Type B pancreatic cell (in vitro differentiated cells): ENCODE data around the gene ITPRIPL1. TPM values are rescaled to one million over a fixed set of nuclear protein-coding genes. Genes with fewer than 3 reads are reported as not detected.

Source experiments
- DNase-seq: peaks from one replicate; pipeline ENCODE4 v3.0.0; 2021; ENCODE audit warnings: mixed read lengths; ENCODE audit not compliant: unreplicated experiment; ENCODE audit errors: extremely low spot score
- H3K27ac Mint-ChIP-seq: 2 replicates; pipeline ENCODE4 v1.8.0; 2021; ENCODE audit warnings: mild to moderate bottlenecking, mixed read lengths
- H3K27me3 Mint-ChIP-seq: 2 replicates; pipeline ENCODE4 v1.8.0; 2021; ENCODE audit warnings: mixed read lengths
- H3K36me3 Mint-ChIP-seq: 2 replicates; pipeline ENCODE4 v1.8.0; 2021; ENCODE audit warnings: mixed read lengths
- H3K4me1 Mint-ChIP-seq: one replicate; pipeline ENCODE4 v1.8.0; 2021; ENCODE audit warnings: mixed read lengths; ENCODE audit not compliant: unreplicated experiment
- H3K4me3 Mint-ChIP-seq: 2 replicates; pipeline ENCODE4 v1.8.0; 2021; ENCODE audit warnings: mild to moderate bottlenecking, mixed read lengths
- H3K9me3 Mint-ChIP-seq: 2 replicates; pipeline ENCODE4 v1.8.0; 2021; ENCODE audit warnings: mixed read lengths
- total RNA-seq: library from RNA; stranded (reverse); gene quantifications from 2 replicates; pipeline ENCODE4 v1.2.1, GENCODE V29; 2021; ENCODE audit warnings: low replicate concordance
- TF ChIP-seq, protein P1 (sequence below): fragments of 200-600 bp; sonication (generic); conservative IDR thresholded peaks from 2 replicates; pipeline ENCODE4 v1.5.0; 2021; ENCODE audit warnings: antibody characterized with exemption, mild to moderate bottlenecking

The ITPRIPL1 gene
- total RNA-seq, 1 donor from 2014 or later = 11.6 TPM

DNA sequence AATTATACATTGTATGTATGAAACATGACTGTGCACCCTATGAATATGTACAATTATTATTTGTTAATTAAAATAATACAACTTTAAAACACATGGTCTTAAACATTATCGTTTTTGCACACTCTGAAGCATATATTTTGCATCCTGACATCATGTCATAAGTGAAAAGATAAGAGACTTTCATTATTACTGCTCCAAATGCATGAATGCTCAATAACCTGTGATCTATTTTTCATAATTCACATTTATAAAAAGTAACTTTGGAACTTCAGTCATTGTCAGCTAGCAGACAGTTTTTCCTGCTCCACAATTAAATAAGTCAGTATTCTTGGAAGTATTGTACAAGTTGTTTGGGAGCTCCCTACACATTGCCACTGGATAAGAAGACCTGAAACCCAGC lies 1.3 kb upstream of the ITPRIPL1 start:
- no peaks in the 10 kb centered on the region for H3K9me3 Mint-ChIP-seq
- H3K27ac Mint-ChIP-seq = no peak overlapping the region
- H3K4me3 Mint-ChIP-seq = peak overlapping the region; percentile 94
- H3K27me3 Mint-ChIP-seq = peaks cover 52% of the 10 kb centered on the region
- H3K4me1 Mint-ChIP-seq = peaks cover 15% of the 10 kb centered on the region
- TF ChIP-seq, protein P1, sequence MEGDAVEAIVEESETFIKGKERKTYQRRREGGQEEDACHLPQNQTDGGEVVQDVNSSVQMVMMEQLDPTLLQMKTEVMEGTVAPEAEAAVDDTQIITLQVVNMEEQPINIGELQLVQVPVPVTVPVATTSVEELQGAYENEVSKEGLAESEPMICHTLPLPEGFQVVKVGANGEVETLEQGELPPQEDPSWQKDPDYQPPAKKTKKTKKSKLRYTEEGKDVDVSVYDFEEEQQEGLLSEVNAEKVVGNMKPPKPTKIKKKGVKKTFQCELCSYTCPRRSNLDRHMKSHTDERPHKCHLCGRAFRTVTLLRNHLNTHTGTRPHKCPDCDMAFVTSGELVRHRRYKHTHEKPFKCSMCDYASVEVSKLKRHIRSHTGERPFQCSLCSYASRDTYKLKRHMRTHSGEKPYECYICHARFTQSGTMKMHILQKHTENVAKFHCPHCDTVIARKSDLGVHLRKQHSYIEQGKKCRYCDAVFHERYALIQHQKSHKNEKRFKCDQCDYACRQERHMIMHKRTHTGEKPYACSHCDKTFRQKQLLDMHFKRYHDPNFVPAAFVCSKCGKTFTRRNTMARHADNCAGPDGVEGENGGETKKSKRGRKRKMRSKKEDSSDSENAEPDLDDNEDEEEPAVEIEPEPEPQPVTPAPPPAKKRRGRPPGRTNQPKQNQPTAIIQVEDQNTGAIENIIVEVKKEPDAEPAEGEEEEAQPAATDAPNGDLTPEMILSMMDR = no peak
- no peak for DNase-seq
- peaks cover 11% of the 10 kb centered on the region for H3K36me3 Mint-ChIP-seq

DNA sequence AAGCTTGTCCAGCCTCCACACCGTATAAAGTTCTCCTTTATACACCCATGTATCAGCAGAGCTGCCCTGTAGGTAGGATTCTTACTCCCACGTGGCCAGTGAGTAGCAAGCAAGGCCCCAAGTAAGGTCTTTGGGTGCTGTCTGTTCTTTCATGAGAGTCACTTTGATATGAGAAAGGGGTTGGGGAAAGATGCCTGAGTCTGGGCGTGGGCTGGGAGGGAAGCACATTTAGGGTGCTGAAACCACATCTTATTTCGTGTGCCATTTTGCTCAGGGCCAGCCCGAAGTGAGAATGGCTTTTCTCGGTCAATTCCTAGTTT lies 436 bp upstream of the ITPRIPL1 start:
- no peak for DNase-seq
- Mint-ChIP-seq H3K4me1 (peaks cover 15% of the 10 kb centered on the region), H3K27ac (peak overlapping the region; percentile 70), H3K36me3 (peaks cover 11% of the 10 kb centered on the region), H3K4me3 (peak overlapping the region; percentile 94), H3K27me3 (peaks cover 47% of the 10 kb centered on the region), H3K9me3 (no peaks in the 10 kb centered on the region)
- TF ChIP-seq, protein P1 = no peak

DNA sequence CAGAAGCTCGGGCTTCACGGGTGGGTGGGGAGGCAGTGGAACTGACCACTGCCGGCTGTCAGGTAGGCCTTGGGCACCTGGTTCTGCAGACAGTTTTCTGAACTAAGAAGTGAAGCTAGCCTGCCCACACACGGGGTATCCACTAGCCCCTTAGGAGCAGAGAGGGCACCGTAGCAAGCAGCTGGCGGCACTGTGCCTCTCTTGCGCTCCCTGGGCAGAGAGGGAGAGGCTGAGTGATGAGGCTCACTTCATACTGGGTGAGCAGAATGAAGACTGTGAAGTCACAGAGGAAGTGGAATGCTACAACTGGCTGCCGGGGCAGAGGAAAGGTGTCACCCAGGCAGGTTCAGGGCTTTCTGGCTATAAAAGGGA lies 753 bp downstream of the ITPRIPL1 start:
- H3K9me3 Mint-ChIP-seq = no peaks in the 10 kb centered on the region
- TF ChIP-seq, protein P1 = no peak
- peak overlapping the region; percentile 59 for H3K27ac Mint-ChIP-seq
- H3K4me1 Mint-ChIP-seq = peaks cover 12% of the 10 kb centered on the region
- no peak for DNase-seq
- peaks cover 11% of the 10 kb centered on the region for H3K36me3 Mint-ChIP-seq
- peak overlapping the region; percentile 94 for H3K4me3 Mint-ChIP-seq
- H3K27me3 Mint-ChIP-seq = peaks cover 37% of the 10 kb centered on the region

DNA sequence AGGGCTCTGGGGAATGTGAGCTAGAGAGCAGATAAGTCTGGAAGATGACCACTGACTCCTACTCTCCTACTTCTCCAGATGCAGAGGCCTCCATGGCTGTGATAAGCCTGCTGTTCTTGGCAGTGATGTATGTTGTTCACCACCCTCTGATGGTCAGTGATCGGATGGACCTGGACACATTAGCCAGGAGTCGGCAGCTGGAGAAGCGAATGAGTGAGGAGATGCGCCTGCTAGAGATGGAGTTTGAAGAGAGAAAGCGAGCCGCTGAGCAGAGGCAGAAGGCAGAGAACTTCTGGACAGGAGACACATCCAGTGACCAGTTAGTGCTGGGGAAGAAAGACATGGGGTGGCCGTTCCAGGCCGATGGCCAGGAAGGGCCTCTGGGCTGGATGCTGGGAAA lies 1.4 kb downstream of the ITPRIPL1 start:
- Mint-ChIP-seq H3K4me3 (no peak overlapping the region), H3K36me3 (peaks cover 11% of the 10 kb centered on the region), H3K27me3 (peaks cover 31% of the 10 kb centered on the region), H3K27ac (no peak overlapping the region), H3K9me3 (no peaks in the 10 kb centered on the region), H3K4me1 (peaks cover 11% of the 10 kb centered on the region)
- TF ChIP-seq, protein P1 = no peak
- DNase-seq = no peak

DNA sequence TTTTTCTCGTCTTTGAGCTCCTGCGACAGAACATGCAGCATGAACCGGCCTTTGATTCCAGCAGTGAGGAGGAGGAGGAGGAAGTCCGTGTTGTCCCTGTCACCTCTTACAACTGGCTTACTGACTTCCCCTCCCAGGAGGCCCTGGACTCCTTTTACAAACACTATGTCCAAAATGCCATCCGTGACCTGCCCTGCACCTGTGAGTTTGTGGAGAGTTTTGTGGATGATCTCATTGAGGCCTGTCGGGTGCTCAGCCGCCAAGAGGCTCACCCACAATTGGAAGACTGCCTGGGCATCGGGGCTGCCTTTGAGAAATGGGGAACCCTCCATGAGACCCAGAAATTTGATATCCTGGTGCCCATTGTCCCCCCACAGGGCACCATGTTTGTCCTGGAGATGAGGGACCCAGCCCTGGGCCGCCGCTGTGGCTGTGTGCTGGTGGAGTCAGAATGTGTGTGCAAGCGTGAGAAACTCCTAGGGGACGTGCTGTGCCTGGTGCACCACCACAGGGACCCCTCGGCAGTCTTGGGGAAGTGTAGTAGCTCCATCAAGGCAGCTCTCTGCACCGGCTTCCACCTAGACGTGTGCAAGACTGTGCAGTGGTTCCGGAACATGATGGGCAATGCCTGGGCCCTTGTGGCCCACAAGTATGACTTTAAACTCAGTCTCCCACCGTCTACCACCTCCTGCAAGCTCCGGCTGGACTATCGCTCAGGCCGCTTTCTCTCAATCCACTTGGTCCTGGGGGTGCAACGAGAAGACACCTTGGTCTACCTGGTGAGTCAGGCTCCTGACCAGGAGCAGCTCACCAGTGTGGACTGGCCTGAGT lies 2.1 kb downstream of the ITPRIPL1 start:
- TF ChIP-seq, protein P1 = no peak
- Mint-ChIP-seq H3K36me3 (peaks cover 11% of the 10 kb centered on the region), H3K4me1 (peaks cover 11% of the 10 kb centered on the region), H3K9me3 (no peaks in the 10 kb centered on the region), H3K27me3 (peaks cover 25% of the 10 kb centered on the region), H3K27ac (no peak overlapping the region), H3K4me3 (peak overlapping the region; percentile 13)
- DNase-seq = no peak
